GM13976 (cell line): ENCODE measurements around the gene NKX1-1.

ENCODE experiments used
- DNase-seq: peaks from one replicate; pipeline ENCODE4 v3.0.0; 2012; ENCODE audit warnings: low spot score
- in situ Hi-C: fragments of 300-500 bp; cut with MboI; formaldehyde crosslinking; loops from one replicate; pipeline ENCODE4 v1.12.0; 2022; ENCODE audit warnings: low sequenced_read_pairs, mixed read lengths, inconsistent platforms; ENCODE audit not compliant: unreplicated experiment
- TF ChIP-seq, protein P1 (sequence below): IDR thresholded peaks from 2 replicates; pipeline ENCODE4 v1.5.1; 2012; ENCODE audit warnings: borderline replicate concordance, mild to moderate bottlenecking; ENCODE audit not compliant: insufficient read depth; ENCODE audit errors: extremely low read depth, missing control alignments, control extremely low read depth

NKX1-1 gene

GRCh38 chr4:1408418-1408817, 2.2 kb upstream of the NKX1-1 start:
- DNase-seq = peak; percentile 24

GRCh38 chr4:1407657-1408333, 1.6 kb upstream of the NKX1-1 start:
- TF ChIP-seq, protein P1, sequence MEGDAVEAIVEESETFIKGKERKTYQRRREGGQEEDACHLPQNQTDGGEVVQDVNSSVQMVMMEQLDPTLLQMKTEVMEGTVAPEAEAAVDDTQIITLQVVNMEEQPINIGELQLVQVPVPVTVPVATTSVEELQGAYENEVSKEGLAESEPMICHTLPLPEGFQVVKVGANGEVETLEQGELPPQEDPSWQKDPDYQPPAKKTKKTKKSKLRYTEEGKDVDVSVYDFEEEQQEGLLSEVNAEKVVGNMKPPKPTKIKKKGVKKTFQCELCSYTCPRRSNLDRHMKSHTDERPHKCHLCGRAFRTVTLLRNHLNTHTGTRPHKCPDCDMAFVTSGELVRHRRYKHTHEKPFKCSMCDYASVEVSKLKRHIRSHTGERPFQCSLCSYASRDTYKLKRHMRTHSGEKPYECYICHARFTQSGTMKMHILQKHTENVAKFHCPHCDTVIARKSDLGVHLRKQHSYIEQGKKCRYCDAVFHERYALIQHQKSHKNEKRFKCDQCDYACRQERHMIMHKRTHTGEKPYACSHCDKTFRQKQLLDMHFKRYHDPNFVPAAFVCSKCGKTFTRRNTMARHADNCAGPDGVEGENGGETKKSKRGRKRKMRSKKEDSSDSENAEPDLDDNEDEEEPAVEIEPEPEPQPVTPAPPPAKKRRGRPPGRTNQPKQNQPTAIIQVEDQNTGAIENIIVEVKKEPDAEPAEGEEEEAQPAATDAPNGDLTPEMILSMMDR = no peak
- no peak for DNase-seq
- in situ Hi-C loops = no loop called here

More at GRCh38 chr4:1408418-1408817, 2.2 kb upstream of the NKX1-1 start:
- TF ChIP-seq, protein P1 = no peak
- in situ Hi-C loops = no loop called here

- in situ Hi-C loops = no loop called here
- TF ChIP-seq, protein P1 = no peak
- DNase-seq = no peak
Measured at GRCh38 chr4:1406981-1407656, 877 bp upstream of the NKX1-1 start.

GRCh38 chr4:1405636-1406393, 427 bp downstream of the NKX1-1 start:
- TF ChIP-seq, protein P1 = no peak
- in situ Hi-C loops = no loop called here
- peak; percentile 37 for DNase-seq

DNA sequence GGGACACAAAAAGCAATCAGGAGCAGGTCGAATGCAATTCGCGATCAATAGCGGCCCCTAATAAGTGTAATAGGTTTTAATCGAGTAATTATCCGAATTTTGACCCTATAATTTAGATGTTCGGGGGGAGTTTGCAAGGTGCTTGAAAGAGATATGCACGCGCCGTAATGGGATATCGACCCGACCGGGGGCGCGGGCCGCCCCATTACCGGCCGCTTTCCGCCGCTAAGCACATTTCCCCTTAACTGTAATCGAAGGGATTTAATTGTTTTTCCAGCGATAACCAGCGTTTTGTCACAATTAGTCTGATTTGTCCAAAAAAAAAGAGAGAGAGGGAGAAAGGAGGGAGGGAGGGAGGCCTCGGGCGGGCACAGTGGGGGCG, 997 bp downstream of the NKX1-1 start:
- DNase-seq = no peak
- TF ChIP-seq, protein P1 = no peak
- in situ Hi-C loops = no loop called here

DNA sequence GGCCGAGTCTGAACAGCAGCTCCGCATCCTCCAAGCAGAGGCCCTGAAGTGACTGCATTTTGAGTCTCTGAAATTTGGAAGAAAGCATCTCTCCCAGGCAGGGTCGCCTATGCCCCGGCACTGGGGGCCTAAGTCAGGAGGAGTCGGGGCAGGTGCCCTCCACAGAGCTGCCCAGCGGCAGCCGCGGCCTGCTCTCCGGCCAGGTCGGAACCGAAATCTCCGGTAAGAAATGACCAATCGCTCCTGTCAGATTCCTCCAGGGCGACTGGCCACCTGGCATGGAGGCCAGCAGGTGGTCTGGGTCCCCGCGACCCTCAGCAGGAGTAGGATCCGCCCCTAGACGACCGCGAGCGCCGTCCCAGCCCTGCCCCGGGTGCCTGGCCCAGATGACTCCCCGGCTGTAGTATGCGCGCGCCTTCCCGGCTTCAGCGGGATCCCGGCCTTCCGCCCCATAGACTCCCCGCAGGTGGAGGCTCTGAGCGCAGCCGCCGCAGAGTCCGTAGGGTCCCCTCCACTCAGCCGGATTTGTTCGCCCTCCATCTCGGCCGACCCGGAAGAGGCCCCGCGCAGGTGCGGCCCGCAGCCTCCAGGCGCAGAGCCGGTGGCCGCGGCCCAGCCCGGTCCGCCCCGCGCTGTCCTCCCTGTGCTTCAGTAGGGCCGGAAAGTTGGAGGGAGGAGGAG, 1.5 kb downstream of the NKX1-1 start:
- no peak for DNase-seq
- TF ChIP-seq, protein P1 = no peak
- in situ Hi-C loops = no loop called here
